NCI-H1105 (cell line): Measurements from ENCODE around the gene LCLAT1.

ENCODE experiments used
- DNase-seq: peaks from one replicate; lab custom pipeline; 2025; lab: John Stamatoyannopoulos, UW

Gene LCLAT1

DNA sequence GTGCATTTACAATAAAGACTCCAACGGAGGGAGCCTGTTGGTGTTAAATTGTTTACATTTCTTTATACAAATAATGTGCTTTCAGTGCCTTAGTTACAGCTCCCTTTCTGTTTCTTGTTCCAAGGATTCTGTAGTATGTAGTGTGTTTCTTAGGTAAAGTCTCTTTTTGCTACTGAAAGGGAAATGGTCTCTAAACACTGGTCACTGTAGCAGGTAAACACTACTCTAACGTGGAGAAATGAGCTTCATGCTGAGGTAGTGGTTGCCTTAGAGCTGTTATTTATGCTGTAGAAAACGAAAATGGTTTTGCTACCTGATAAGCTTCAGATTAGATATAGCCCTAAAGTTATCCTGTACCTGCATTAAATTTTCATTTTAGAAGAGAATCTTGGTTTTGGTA, 196.6 kb downstream of the LCLAT1 start:
- no peak for DNase-seq

- no peak for DNase-seq
Observed at GRCh38 chr2:30645081-30645744, 198.2 kb downstream of the LCLAT1 start.

DNA sequence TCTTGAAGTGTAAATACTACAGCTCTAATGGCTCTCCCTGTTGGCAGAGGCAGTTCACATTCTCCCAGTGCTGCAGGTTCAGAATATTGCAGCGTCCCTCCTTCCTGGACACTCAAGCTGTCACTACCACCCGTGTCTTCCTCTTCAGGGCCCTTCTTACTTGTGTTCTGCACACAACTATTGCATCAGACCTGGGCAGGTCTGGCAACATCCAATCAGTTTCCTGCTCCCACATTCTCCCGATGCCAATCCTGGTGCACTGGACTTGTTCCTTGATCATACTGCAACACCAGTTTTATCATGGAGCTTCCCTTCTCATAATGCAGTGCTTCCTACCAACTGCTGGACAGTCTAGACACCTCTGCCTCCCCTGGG, 198.7 kb downstream of the LCLAT1 start:
- no peak for DNase-seq

GRCh38 chr2:30647752-30648457, 200.9 kb downstream of the LCLAT1 start:
- no peak for DNase-seq

DNA sequence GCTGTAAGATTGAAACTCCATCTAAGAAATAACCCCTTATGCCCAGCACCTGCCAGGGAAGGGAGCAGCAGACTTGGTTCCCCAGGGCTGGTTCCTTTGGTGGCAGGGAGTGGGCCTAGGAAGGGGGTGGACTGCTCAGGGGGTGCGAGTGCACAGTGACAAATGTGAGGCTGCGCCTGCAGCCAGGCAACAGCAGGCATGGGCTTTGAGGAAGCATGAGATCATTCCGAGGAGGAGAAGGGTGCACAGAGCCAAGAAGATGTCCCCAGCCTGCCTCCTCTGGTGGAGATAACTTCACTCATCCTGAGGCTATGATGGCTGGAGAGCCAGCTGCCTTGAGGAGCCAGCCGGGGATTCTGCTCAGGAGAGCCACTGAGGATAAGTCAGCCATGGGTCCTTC, 202.2 kb downstream of the LCLAT1 start:
- no peak for DNase-seq

- no peak for DNase-seq
Observed at GRCh38 chr2:30649828-30650227, 202.8 kb downstream of the LCLAT1 start.

- DNase-seq, result no peak
Observed at GRCh38 chr2:30652271-30652915, 205.3 kb downstream of the LCLAT1 start.

DNA sequence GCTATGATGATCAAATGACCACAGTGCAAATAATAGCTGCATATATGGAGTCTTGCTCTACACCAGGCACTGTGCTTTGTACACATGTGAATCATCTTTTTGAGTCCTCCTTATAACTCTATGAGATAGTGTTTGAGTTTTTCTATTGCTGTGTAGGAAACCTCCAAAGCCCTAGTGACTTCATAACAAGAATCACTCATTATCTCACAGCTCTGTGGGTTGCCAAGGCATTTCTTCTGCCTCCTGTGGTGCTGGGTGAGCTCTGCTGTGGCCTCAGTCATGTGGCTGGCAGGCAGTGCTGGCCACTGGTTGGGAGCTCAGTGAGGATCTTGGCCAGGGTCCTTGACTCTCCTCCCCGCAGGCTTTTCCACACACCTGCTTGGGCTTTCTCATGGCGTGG, 206.8 kb downstream of the LCLAT1 start:
- no peak for DNase-seq

DNA sequence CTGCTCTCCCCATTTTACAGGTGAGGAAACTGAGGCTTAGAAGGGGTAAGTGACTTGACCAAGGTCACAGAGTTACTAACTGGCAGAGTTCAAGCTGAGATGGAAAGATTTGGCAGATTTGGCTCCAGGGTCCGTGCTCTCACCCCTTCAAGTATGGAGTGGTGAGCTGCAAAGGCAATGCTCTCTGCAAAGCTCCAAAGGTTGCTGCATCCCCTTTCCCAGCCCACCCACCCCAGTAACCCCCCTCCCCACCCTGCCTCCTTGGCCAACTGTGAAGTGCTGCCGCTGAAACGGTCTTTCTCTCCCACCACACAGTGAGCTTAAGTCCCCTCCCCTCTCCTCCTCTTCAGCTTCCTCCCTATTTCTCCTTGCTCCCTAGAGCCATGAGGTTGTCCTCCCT, 207.4 kb downstream of the LCLAT1 start:
- DNase-seq, result no peak

- DNase-seq, result no peak
Observed at GRCh38 chr2:30655211-30655610, 208.2 kb downstream of the LCLAT1 start.

GRCh38 chr2:30655660-30656059, 208.6 kb downstream of the LCLAT1 start:
- no peak for DNase-seq

- no peak for DNase-seq
Observed at GRCh38 chr2:30656079-30656478, 209.0 kb downstream of the LCLAT1 start.

- DNase-seq, result no peak
Observed at GRCh38 chr2:30661173-30662107, 214.4 kb downstream of the LCLAT1 start.

GRCh38 chr2:30662268-30663131, 215.5 kb downstream of the LCLAT1 start:
- no peak for DNase-seq

DNA sequence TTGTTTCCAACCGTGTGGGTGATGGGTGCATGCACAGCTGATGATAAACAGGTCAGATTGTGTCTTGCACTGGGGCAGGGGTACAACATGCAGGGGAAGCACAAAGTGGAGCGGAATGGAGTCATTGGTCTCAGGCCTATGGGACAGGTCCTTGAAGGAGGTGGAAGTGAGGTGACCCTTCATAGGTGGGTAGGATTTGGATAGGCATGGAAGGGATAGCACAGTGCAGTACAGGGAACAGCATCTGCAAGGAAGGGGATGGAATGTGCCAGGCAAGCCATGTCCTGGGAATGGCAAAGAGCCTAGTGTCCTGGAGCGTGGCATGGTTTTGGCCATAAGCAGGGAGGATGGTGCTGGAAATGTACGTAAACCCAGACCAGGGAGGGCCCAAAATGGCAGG, 216.3 kb downstream of the LCLAT1 start:
- DNase-seq, result no peak

GRCh38 chr2:30663806-30664205, 216.8 kb downstream of the LCLAT1 start:
- DNase-seq, result no peak

- no peak for DNase-seq
Observed at GRCh38 chr2:30664761-30665358, 217.8 kb downstream of the LCLAT1 start.

DNA sequence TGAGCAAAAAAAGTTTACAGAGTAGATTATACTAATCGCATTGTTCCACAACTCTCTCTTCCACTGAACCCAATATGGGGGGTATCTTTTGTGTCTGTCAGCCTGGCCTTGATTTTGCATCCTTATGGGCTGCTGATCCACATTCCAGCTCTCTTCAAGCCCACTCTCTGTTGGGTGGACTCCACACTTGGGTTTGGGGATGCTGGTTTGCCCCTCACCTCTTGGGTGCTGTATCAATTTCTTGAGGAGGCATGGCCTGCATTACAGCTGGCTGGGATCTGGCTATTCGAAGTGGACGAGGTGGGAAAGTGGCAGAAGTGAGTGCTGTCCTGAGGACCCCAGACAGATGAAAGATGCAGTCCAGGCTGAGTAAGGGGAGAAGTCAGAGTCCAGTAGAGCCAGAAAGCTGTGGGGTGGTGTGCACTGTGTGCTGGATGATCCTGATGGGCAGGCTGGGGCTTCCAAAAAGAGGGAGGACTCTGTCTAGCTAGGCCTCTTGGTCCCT, 218.8 kb downstream of the LCLAT1 start:
- no peak for DNase-seq

DNA sequence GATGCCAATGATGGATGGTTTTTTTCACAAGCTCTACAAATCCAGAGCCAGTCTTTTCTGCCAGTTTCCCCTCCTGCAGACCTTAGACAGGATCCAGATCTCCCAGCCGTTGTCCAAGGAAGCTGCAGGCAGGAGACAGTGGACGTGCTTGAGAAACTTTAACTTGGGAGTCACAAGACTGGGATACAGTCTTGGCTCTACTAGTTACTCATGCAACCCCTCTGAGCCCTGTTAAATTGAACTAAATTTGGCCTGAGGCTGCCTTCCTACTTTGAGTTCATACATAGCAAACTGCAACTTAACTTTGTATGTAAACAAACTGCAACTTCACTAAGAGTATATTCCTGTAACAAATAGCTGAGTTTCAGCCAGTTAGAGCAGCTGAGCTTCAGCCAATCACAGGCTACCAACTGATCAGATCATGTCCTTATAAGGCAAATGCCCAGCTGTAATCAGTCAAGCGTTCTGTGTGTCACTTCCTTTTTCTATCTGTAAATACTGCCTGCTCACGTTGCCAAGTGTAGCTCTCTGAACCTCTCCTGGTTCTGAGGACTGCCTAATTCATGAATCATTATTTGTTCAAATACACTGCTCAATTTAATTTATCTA, 219.3 kb downstream of the LCLAT1 start:
- no peak for DNase-seq

DNA sequence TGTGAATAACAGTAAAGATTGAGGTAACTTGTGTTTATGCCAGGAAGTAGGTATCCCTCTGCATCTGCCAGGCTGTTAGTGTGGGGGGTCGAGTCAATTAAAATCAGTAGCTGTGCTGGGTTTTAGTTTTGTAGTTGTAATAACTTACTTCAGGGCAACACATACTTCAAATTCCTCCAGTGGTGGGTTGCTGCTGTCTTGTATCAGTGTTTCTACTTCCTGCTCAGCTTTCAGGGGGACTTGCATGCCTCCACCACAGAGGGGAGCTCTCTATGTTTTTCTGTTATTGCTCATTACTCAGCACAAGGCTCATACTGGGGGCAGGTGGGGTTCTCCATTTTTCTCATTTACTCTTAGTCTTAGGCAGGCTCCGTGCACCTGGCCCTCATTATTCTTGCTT, 223.4 kb downstream of the LCLAT1 start:
- DNase-seq, result no peak
